KOPT-K1 (cell line): Measurements from ENCODE around the gene SYDE2.
"Not testable (repeated sequence)": the region's sequence is repeated elsewhere in the genome, so short reads cannot be mapped to it uniquely, and the experiment has no call there.

Experiments
- H3K27ac ChIP-seq: fragments of 200-600 bp; sonication (generic); 2 replicates; pipeline ENCODE4 v1.5.1; 2016; ENCODE audit warnings: antibody characterized with exemption, mild to moderate bottlenecking, low read depth, low read length; ENCODE audit not compliant: poor library complexity, severe bottlenecking
- H3K36me3 ChIP-seq: fragments of 200-600 bp; sonication (generic); 2 replicates; pipeline ENCODE4 v1.5.1; 2017; ENCODE audit warnings: antibody characterized with exemption, mild to moderate bottlenecking, low read length, moderate library complexity; ENCODE audit not compliant: insufficient read depth
- H3K9me3 ChIP-seq: fragments of 200-600 bp; sonication (generic); 2 replicates; pipeline ENCODE4 v1.5.1; 2017; ENCODE audit warnings: antibody characterized with exemption, low read length, mild to moderate bottlenecking; ENCODE audit not compliant: insufficient read depth, poor library complexity, severe bottlenecking

The SYDE2 gene

GRCh38 chr1:85171721-85172120 is 29.1 kb downstream of the SYDE2 start:
- no peak overlapping the region for H3K27ac ChIP-seq
- H3K36me3 ChIP-seq: no peaks in the 10 kb centered on the region
- no peaks in the 10 kb centered on the region for H3K9me3 ChIP-seq

- Histone ChIP-seq H3K9me3 (no peaks in the 10 kb centered on the region), H3K36me3 (no peaks in the 10 kb centered on the region), H3K27ac (no peak overlapping the region)
Observed at GRCh38 chr1:85168884-85169283, 31.9 kb downstream of the SYDE2 start.

- Histone ChIP-seq H3K27ac (no peak overlapping the region), H3K9me3 (no peaks in the 10 kb centered on the region), H3K36me3 (no peaks in the 10 kb centered on the region)
Observed at GRCh38 chr1:85166351-85166750, 34.5 kb downstream of the SYDE2 start.

- Histone ChIP-seq H3K36me3 (no peaks in the 10 kb centered on the region), H3K27ac (no peak overlapping the region), H3K9me3 (no peaks in the 10 kb centered on the region)
Observed at GRCh38 chr1:85158910-85159309, 41.9 kb downstream of the SYDE2 start.

GRCh38 chr1:85157436-85157835 is 43.4 kb downstream of the SYDE2 start:
- Histone ChIP-seq H3K36me3 (no peaks in the 10 kb centered on the region), H3K27ac (no peak overlapping the region), H3K9me3 (no peaks in the 10 kb centered on the region)

GRCh38 chr1:85153149-85153891 is 47.5 kb downstream of the SYDE2 start:
- Histone ChIP-seq H3K27ac (no peak overlapping the region), H3K36me3 (no peaks in the 10 kb centered on the region), H3K9me3 (no peaks in the 10 kb centered on the region)

GRCh38 chr1:85151446-85151845 is 49.4 kb downstream of the SYDE2 start:
- Histone ChIP-seq H3K36me3 (no peaks in the 10 kb centered on the region), H3K9me3 (no peaks in the 10 kb centered on the region), H3K27ac (no peak overlapping the region)

GRCh38 chr1:85149805-85150204 is 51.0 kb downstream of the SYDE2 start:
- H3K27ac ChIP-seq: no peak overlapping the region
- no peaks in the 10 kb centered on the region for H3K36me3 ChIP-seq
- H3K9me3 ChIP-seq: no peaks in the 10 kb centered on the region

GRCh38 chr1:85148524-85149250 is 52.1 kb downstream of the SYDE2 start:
- no peak overlapping the region for H3K27ac ChIP-seq
- no peaks in the 10 kb centered on the region for H3K36me3 ChIP-seq
- H3K9me3 ChIP-seq: no peaks in the 10 kb centered on the region

GRCh38 chr1:85146972-85147359 is 53.9 kb downstream of the SYDE2 start:
- Histone ChIP-seq H3K27ac (no peak overlapping the region), H3K36me3 (no peaks in the 10 kb centered on the region), H3K9me3 (no peaks in the 10 kb centered on the region)

GRCh38 chr1:85146298-85146971 is 54.4 kb downstream of the SYDE2 start:
- not testable (repeated sequence) for H3K9me3 ChIP-seq, H3K36me3 ChIP-seq, H3K27ac ChIP-seq

GRCh38 chr1:85144351-85144750 is 56.5 kb downstream of the SYDE2 start:
- H3K27ac ChIP-seq: no peak overlapping the region
- no peaks in the 10 kb centered on the region for H3K9me3 ChIP-seq
- no peaks in the 10 kb centered on the region for H3K36me3 ChIP-seq

GRCh38 chr1:85142753-85143152 is 58.1 kb downstream of the SYDE2 start:
- Histone ChIP-seq H3K9me3 (no peaks in the 10 kb centered on the region), H3K36me3 (no peaks in the 10 kb centered on the region), H3K27ac (no peak overlapping the region)

- H3K36me3 ChIP-seq, H3K9me3 ChIP-seq, H3K27ac ChIP-seq: not testable (repeated sequence)
Observed at GRCh38 chr1:85138439-85138838, 62.4 kb downstream of the SYDE2 start.

GRCh38 chr1:85137660-85138059 is 63.2 kb downstream of the SYDE2 start:
- Histone ChIP-seq H3K9me3 (no peaks in the 10 kb centered on the region), H3K36me3 (no peaks in the 10 kb centered on the region), H3K27ac (no peak overlapping the region)
